ENCODE measurements around the gene MYO19. TPM values are rescaled to one million over a fixed set of nuclear protein-coding genes. Genes with fewer than 3 reads are reported as not detected.
A peak's percentile ranks its signal among the peaks of the same experiment; 100 is the strongest.

MYO19 gene
- total RNA-seq, 6 experiments from 2014 or later: 20.6 to 40.5 (median 28.9) TPM

- ATAC-seq: no peak
- no peaks in the 10 kb centered on the region for H3K27me3 ChIP-seq
- H3K36me3 ChIP-seq: peaks cover 0 to 7% (median 5%) of the 10 kb centered on the region in 4 donors
- no peak for TF ChIP-seq POLR2A (IDR thresholded peaks at IDR 0.05)
- no peak for TF ChIP-seq CTCF (IDR thresholded peaks at IDR 0.05)
- H3K9me3 ChIP-seq: no peaks in the 10 kb centered on the region
- no peak overlapping the region for H3K27ac ChIP-seq
- no peak for DNase-seq
- 91% methylated on average over 8 of the region's 11 CpGs for WGBS (ENCODE audit: insufficient coverage, low coverage, low lambda C conversion rate, missing lambda C conversion rate)
- intact Hi-C loops (cut with DNase I): no loop called here
- H3K4me3 ChIP-seq: no peak overlapping the region
- H3K4me1 ChIP-seq: no peaks in the 10 kb centered on the region
These were observed 27.8 kb downstream of the MYO19 start for GRCh38 chr17:36506831-36507230.

- DNase-seq (no peak), ATAC-seq (no peak)
- Histone ChIP-seq H3K27me3 (no peaks in the 10 kb centered on the region), H3K4me1 (no peaks in the 10 kb centered on the region), H3K9me3 (no peaks in the 10 kb centered on the region), H3K27ac (no peak overlapping the region), H3K36me3 (peaks cover 0 to 7% (median 6%) of the 10 kb centered on the region in 4 donors), H3K4me3 (no peak overlapping the region)
- WGBS (ENCODE audit: insufficient coverage, low coverage, low lambda C conversion rate, missing lambda C conversion rate): 40% methylated on average over 3 of the region's 6 CpGs
- TF ChIP-seq POLR2A (IDR thresholded peaks at IDR 0.05): no peak
- no peak for TF ChIP-seq CTCF (IDR thresholded peaks at IDR 0.05)
- intact Hi-C loops (cut with DNase I): no loop called here
These were observed 28.3 kb downstream of the MYO19 start for GRCh38 chr17:36506249-36506826.

- intact Hi-C loops (cut with DNase I): no loop called here
- H3K36me3 ChIP-seq: peaks cover 0 to 7% (median 7%) of the 10 kb centered on the region in 4 donors
- no peak overlapping the region for H3K27ac ChIP-seq
These were observed 29.5 kb downstream of the MYO19 start for GRCh38 chr17:36505171-36505570.

GRCh38 chr17:36504156-36504545, 30.5 kb downstream of the MYO19 start:
- no peak overlapping the region for H3K4me3 ChIP-seq
- intact Hi-C loops (cut with DNase I): no loop called here
- TF ChIP-seq POLR2A (IDR thresholded peaks at IDR 0.05): no peak
- no peak for TF ChIP-seq CTCF (IDR thresholded peaks at IDR 0.05)
- no peak for ATAC-seq
- H3K36me3 ChIP-seq: peaks cover 0 to 7% (median 7%) of the 10 kb centered on the region in 4 donors
- H3K27me3 ChIP-seq: no peaks in the 10 kb centered on the region
- H3K27ac ChIP-seq: no peak overlapping the region
- WGBS (ENCODE audit: insufficient coverage, low coverage, low lambda C conversion rate, missing lambda C conversion rate): 100% methylated on average over 1 of the region's 5 CpGs
- H3K4me1 ChIP-seq: no peaks in the 10 kb centered on the region
- DNase-seq: peak in 1 of 3 donors; percentile 22
- no peaks in the 10 kb centered on the region for H3K9me3 ChIP-seq

More at GRCh38 chr17:36505171-36505570, 29.5 kb downstream of the MYO19 start:
- Histone ChIP-seq H3K27me3 (no peaks in the 10 kb centered on the region), H3K4me3 (no peak overlapping the region), H3K4me1 (no peaks in the 10 kb centered on the region), H3K9me3 (no peaks in the 10 kb centered on the region)
- WGBS (ENCODE audit: insufficient coverage, low coverage, low lambda C conversion rate, missing lambda C conversion rate): 100% methylated on average over 1 of the region's 8 CpGs
- DNase-seq: no peak
- ATAC-seq: no peak
- no peak for TF ChIP-seq CTCF (IDR thresholded peaks at IDR 0.05)
- TF ChIP-seq POLR2A (IDR thresholded peaks at IDR 0.05): no peak

All from right lobe of liver (tissue), 6 donors.